Activated CD4-positive, alpha-beta T cell treated with anti-CD3 and anti-CD28 coated beads for 24 hours (primary cell): ENCODE results near the gene ZNF837.
"Not testable (repeated sequence)": the region's sequence is repeated elsewhere in the genome, so short reads cannot be mapped to it uniquely, and the experiment has no call there.

Experiments
- DNase-seq, 2 donors: peaks; one replicate each; pipeline ENCODE4 v3.0.0-alpha.2; 2020; ENCODE audit warnings: low read depth in 2 of 2

Gene ZNF837

GRCh38 chr19:58380662-58381459, at the start of gene ZNF837:
ZNF837 (minus strand) TSS chr19:58381030; CDS start chr19:58369332, 11,698 bp downstream.
- peak; percentile 91 to 95 for DNase-seq

GRCh38 chr19:58429745-58430144, 48.9 kb upstream of the ZNF837 start:
- DNase-seq = no peak

GRCh38 chr19:58428617-58429016, 47.8 kb upstream of the ZNF837 start:
- no peak for DNase-seq

GRCh38 chr19:58417071-58417470, 36.2 kb upstream of the ZNF837 start:
- DNase-seq = no peak

- DNase-seq = no peak
These were observed 35.8 kb upstream of the ZNF837 start for GRCh38 chr19:58416604-58417003.

GRCh38 chr19:58409010-58409790, 28.4 kb upstream of the ZNF837 start:
- no peak for DNase-seq

- DNase-seq = peak; percentile 92 to 93
These were observed 27.6 kb upstream of the ZNF837 start, which contains the start of gene ZNF584 for GRCh38 chr19:58408152-58409009. ZNF584 (plus strand) TSS chr19:58408649; CDS start chr19:58409148, 499 bp downstream.

- DNase-seq = no peak
These were observed 26.9 kb upstream of the ZNF837 start for GRCh38 chr19:58407658-58408151.

GRCh38 chr19:58406818-58407657, 26.2 kb upstream of the ZNF837 start:
- DNase-seq = no peak

GRCh38 chr19:58403920-58404478, 23.2 kb upstream of the ZNF837 start:
- DNase-seq = not testable (repeated sequence)

GRCh38 chr19:58401840-58402421, 21.1 kb upstream of the ZNF837 start:
- DNase-seq = no peak

- peak; percentile 98 for DNase-seq
These were observed 20.3 kb upstream of the ZNF837 start for GRCh38 chr19:58400916-58401839.

GRCh38 chr19:58400316-58400915, 19.6 kb upstream of the ZNF837 start:
- DNase-seq = no peak

GRCh38 chr19:58399903-58400302, 19.1 kb upstream of the ZNF837 start:
- DNase-seq = no peak

- DNase-seq = no peak
These were observed 17.7 kb upstream of the ZNF837 start for GRCh38 chr19:58398545-58398944.

- DNase-seq = no peak
These were observed 17.3 kb upstream of the ZNF837 start for GRCh38 chr19:58398087-58398486.

GRCh38 chr19:58397533-58398037, 16.8 kb upstream of the ZNF837 start:
- DNase-seq = no peak
